Cardiac muscle cell (in vitro differentiated cells and primary cell): ENCODE results near the gene LDLRAD4. TPM values are rescaled to one million over a fixed set of nuclear protein-coding genes. Genes with fewer than 3 reads are reported as not detected.

Experiments used
- DNase-seq, 2 donors: peaks; one replicate each; pipeline versions ENCODE4 v3.0.0 to v3.0.0-alpha.2; 2010 to 2017; ENCODE audit warnings: low read depth in 1 of 2, low spot score in 1 of 2
- H3K27ac ChIP-seq: fragments of 200-600 bp; sonication (generic); 2 replicates; pipeline ENCODE4 v1.5.1; 2016
- H3K27me3 ChIP-seq: fragments of 200-600 bp; sonication (generic); 2 replicates; pipeline ENCODE4 v1.6.0; 2016; ENCODE audit warnings: control low read depth
- H3K36me3 ChIP-seq: fragments of 200-600 bp; sonication (generic); 2 replicates; pipeline ENCODE4 v1.5.1; 2016; ENCODE audit warnings: control low read depth
- H3K4me1 ChIP-seq: fragments of 200-600 bp; sonication (generic); 2 replicates; pipeline ENCODE4 v1.8.1; 2017; ENCODE audit warnings: low read depth, mild to moderate bottlenecking, mixed run types
- H3K4me3 ChIP-seq: fragments of 200-600 bp; sonication (generic); 2 replicates; pipeline ENCODE4 v1.5.1; 2016; ENCODE audit warnings: mild to moderate bottlenecking
- H3K9me3 ChIP-seq: fragments of 200-600 bp; sonication (generic); 2 replicates; pipeline ENCODE4 v1.5.1; 2017; ENCODE audit warnings: low read depth, mild to moderate bottlenecking, control low read depth
- CTCF ChIP-seq: IDR thresholded peaks from 2 replicates; pipeline ENCODE4 v1.5.1; 2012; ENCODE audit warnings: low read depth, mild to moderate bottlenecking, low read length
- polyA plus RNA-seq: library from polyadenylated mRNA; unstranded; fragments of >200 nt; fragmentation: Nextera tagmentation; extraction: Ambion mirVana; gene quantifications from 2 replicates; pipeline ENCODE4 v1.2.1, GENCODE V29; 2016
- total RNA-seq: library from RNA; depleted of rRNA; stranded (reverse); fragments of >200 nt; gene quantifications from 2 replicates; pipeline ENCODE4 v1.2.3, GENCODE V29; 2016

LDLRAD4 gene
- total and polyA plus RNA-seq, 2 experiments from 2014 or later, result 10.5 to 11.5 TPM

- DNase-seq, result no peak
- no peak overlapping the region for H3K27ac ChIP-seq
- no peaks in the 10 kb centered on the region for H3K9me3 ChIP-seq
- TF ChIP-seq CTCF, result no peak
- H3K27me3 ChIP-seq, result no peaks in the 10 kb centered on the region
- no peaks in the 10 kb centered on the region for H3K36me3 ChIP-seq
- no peaks in the 10 kb centered on the region for H3K4me1 ChIP-seq
- no peak overlapping the region for H3K4me3 ChIP-seq
Observed at GRCh38 chr18:13406736-13407135, 188.2 kb downstream of the LDLRAD4 start.

- H3K9me3 ChIP-seq, result no peaks in the 10 kb centered on the region
- H3K4me3 ChIP-seq, result no peak overlapping the region
- no peaks in the 10 kb centered on the region for H3K27me3 ChIP-seq
- no peak overlapping the region for H3K27ac ChIP-seq
- H3K36me3 ChIP-seq, result no peaks in the 10 kb centered on the region
- no peak for DNase-seq
- TF ChIP-seq CTCF, result no peak
- no peaks in the 10 kb centered on the region for H3K4me1 ChIP-seq
Observed at GRCh38 chr18:13407484-13407883, 188.9 kb downstream of the LDLRAD4 start.

GRCh38 chr18:13409026-13409425 lies 190.5 kb downstream of the LDLRAD4 start:
- H3K36me3 ChIP-seq, result no peaks in the 10 kb centered on the region

GRCh38 chr18:13409997-13410396 lies 191.4 kb downstream of the LDLRAD4 start:
- DNase-seq, result no peak

More at GRCh38 chr18:13409026-13409425, 190.5 kb downstream of the LDLRAD4 start:
- Histone ChIP-seq H3K4me3 (no peak overlapping the region), H3K27me3 (no peaks in the 10 kb centered on the region), H3K4me1 (no peaks in the 10 kb centered on the region), H3K9me3 (no peaks in the 10 kb centered on the region), H3K27ac (no peak overlapping the region)
- TF ChIP-seq CTCF, result no peak
- no peak for DNase-seq

GRCh38 chr18:13410471-13410870 lies 191.9 kb downstream of the LDLRAD4 start:
- Histone ChIP-seq H3K4me1 (no peaks in the 10 kb centered on the region), H3K4me3 (no peak overlapping the region), H3K27ac (no peak overlapping the region), H3K27me3 (no peaks in the 10 kb centered on the region), H3K36me3 (no peaks in the 10 kb centered on the region), H3K9me3 (no peaks in the 10 kb centered on the region)
- TF ChIP-seq CTCF, result no peak
- no peak for DNase-seq

More at GRCh38 chr18:13409997-13410396, 191.4 kb downstream of the LDLRAD4 start:
- H3K9me3 ChIP-seq, result no peaks in the 10 kb centered on the region
- no peaks in the 10 kb centered on the region for H3K36me3 ChIP-seq
- H3K27me3 ChIP-seq, result no peaks in the 10 kb centered on the region
- no peak overlapping the region for H3K27ac ChIP-seq
- no peak overlapping the region for H3K4me3 ChIP-seq
- no peaks in the 10 kb centered on the region for H3K4me1 ChIP-seq
- no peak for TF ChIP-seq CTCF

- no peaks in the 10 kb centered on the region for H3K9me3 ChIP-seq
Observed at GRCh38 chr18:13412017-13412416, 193.5 kb downstream of the LDLRAD4 start.

More at GRCh38 chr18:13412017-13412416, 193.5 kb downstream of the LDLRAD4 start:
- no peaks in the 10 kb centered on the region for H3K4me1 ChIP-seq
- no peak overlapping the region for H3K4me3 ChIP-seq
- no peak overlapping the region for H3K27ac ChIP-seq
- no peak for TF ChIP-seq CTCF
- H3K36me3 ChIP-seq, result no peaks in the 10 kb centered on the region
- no peaks in the 10 kb centered on the region for H3K27me3 ChIP-seq
- no peak for DNase-seq
